GM23338 (cell line): ENCODE results near the gene HEXA. TPM values are rescaled to one million over a fixed set of nuclear protein-coding genes. Genes with fewer than 3 reads are reported as not detected.

ENCODE experiments used
- ATAC-seq: fragments of 200-7000 bp; cut with Tn5 transposase; 3 replicates; pipeline ENCODE4 v1.9.1; 2020
- DNase-seq: peaks from one replicate; pipeline ENCODE4 v3.0.0-alpha.2; 2015; ENCODE audit warnings: low spot score
- H2AFZ ChIP-seq: fragments of 200-600 bp; sonication (generic); 2 replicates; pipeline ENCODE4 v1.8.0; 2016; ENCODE audit warnings: antibody characterized with exemption, mild to moderate bottlenecking, moderate library complexity
- H3F3A ChIP-seq: fragments of 200-600 bp; sonication (generic); replicated peaks from 2 replicates; pipeline ENCODE4 v1.8.0; 2017; ENCODE audit warnings: antibody characterized with exemption, mixed run types, low read depth
- H3K27ac ChIP-seq: fragments of 200-600 bp; sonication (generic); 2 replicates; pipeline ENCODE4 v1.6.1; 2016; ENCODE audit warnings: low read depth
- H3K27me3 ChIP-seq: fragments of 200-600 bp; sonication (generic); 2 replicates; pipeline ENCODE4 v1.8.0; 2016; ENCODE audit warnings: mild to moderate bottlenecking, mixed run types, moderate library complexity; ENCODE audit not compliant: insufficient read depth
- H3K36me3 ChIP-seq: fragments of 200-600 bp; sonication (generic); 2 replicates; pipeline ENCODE4 v1.8.0; 2016; ENCODE audit warnings: mild to moderate bottlenecking; ENCODE audit not compliant: insufficient read depth
- H3K4me1 ChIP-seq: fragments of 200-600 bp; sonication (generic); 2 replicates; pipeline ENCODE4 v1.8.0; 2016; ENCODE audit warnings: mild to moderate bottlenecking, moderate library complexity; ENCODE audit not compliant: insufficient read depth
- H3K4me2 ChIP-seq: fragments of 200-600 bp; sonication (generic); 2 replicates; pipeline ENCODE4 v1.7.1; 2017; ENCODE audit warnings: mixed run types
- H3K4me3 ChIP-seq: fragments of 200-600 bp; sonication (generic); 2 replicates; pipeline ENCODE4 v1.6.1; 2016; ENCODE audit warnings: mixed run types
- H3K79me2 ChIP-seq: fragments of 200-600 bp; sonication (generic); replicated peaks from 2 replicates; pipeline ENCODE4 v1.8.0; 2017; ENCODE audit warnings: mild to moderate bottlenecking; ENCODE audit not compliant: insufficient read depth
- H3K9me2 ChIP-seq: fragments of 200-600 bp; sonication (generic); 2 replicates; pipeline ENCODE4 v1.8.0; 2017; ENCODE audit not compliant: insufficient read depth
- H4K20me1 ChIP-seq: fragments of 200-600 bp; sonication (generic); replicated peaks from 2 replicates; pipeline ENCODE4 v1.8.0; 2017; ENCODE audit warnings: mild to moderate bottlenecking; ENCODE audit not compliant: insufficient read depth
- H3K27ac Mint-ChIP-seq: 2 replicates; pipeline ENCODE4 v1.8.0; 2020; ENCODE audit warnings: inconsistent platforms, mild to moderate bottlenecking, moderate library complexity, mixed read lengths
- H3K27me3 Mint-ChIP-seq: 3 replicates; pipeline ENCODE4 v1.8.0; 2022; ENCODE audit warnings: low read depth, mild to moderate bottlenecking, moderate library complexity, mixed read lengths, inconsistent platforms; ENCODE audit not compliant: insufficient read depth, poor library complexity
- H3K36me3 Mint-ChIP-seq: 3 replicates; pipeline ENCODE4 v1.8.0; 2021; ENCODE audit warnings: low read depth, mild to moderate bottlenecking, inconsistent platforms, moderate library complexity, mixed read lengths
- H3K4me1 Mint-ChIP-seq: 3 replicates; pipeline ENCODE4 v1.8.0; 2020; ENCODE audit warnings: mild to moderate bottlenecking, inconsistent platforms, mixed read lengths
- H3K4me3 Mint-ChIP-seq: 3 replicates; pipeline ENCODE4 v1.8.0; 2021; ENCODE audit warnings: moderate library complexity, mild to moderate bottlenecking, inconsistent platforms, mixed read lengths
- H3K9me3 Mint-ChIP-seq: 3 replicates; pipeline ENCODE4 v1.8.0; 2020; ENCODE audit warnings: moderate library complexity, mild to moderate bottlenecking, inconsistent platforms, mixed read lengths
- CTCF ChIP-seq, 2 experiments: fragments of 200-600 bp in 1 of 2; sonication (generic) in 1 of 2; conservative IDR thresholded peaks; 2 replicates each; pipeline versions ENCODE4 v1.5.1 to v1.6.1; 2016 to 2017; ENCODE audit warnings: antibody characterized with exemption in 2 of 2, low read depth in 2 of 2, mild to moderate bottlenecking in 2 of 2, moderate library complexity in 1 of 2
- EZH2 ChIP-seq: fragments of 200-600 bp; sonication (generic); IDR thresholded peaks from one replicate; pipeline ENCODE4 v1.8.0; 2017; ENCODE audit warnings: antibody characterized with exemption, mild to moderate bottlenecking, low read depth; ENCODE audit not compliant: unreplicated experiment
- JUNB ChIP-seq: IDR thresholded peaks from one replicate; pipeline ENCODE4 v1.6.1; 2016; ENCODE audit warnings: antibody characterized with exemption; ENCODE audit not compliant: unreplicated experiment
- ZNF114 ChIP-seq: fragments of 250-450 bp; sonication (Bioruptor Pico); IDR thresholded peaks from 2 replicates; pipeline ENCODE4 v1.5.0; 2020; ENCODE audit warnings: mild to moderate bottlenecking, moderate library complexity
- polyA plus RNA-seq: library from polyadenylated mRNA; unstranded; fragments of >200 nt; fragmentation: Nextera tagmentation; extraction: Ambion mirVana; gene quantifications from 2 replicates; pipeline ENCODE4 v1.2.1, GENCODE V29; 2016
- total RNA-seq: library from RNA; depleted of rRNA; stranded (reverse); fragments of >200 nt; shearing (Covaris generic); gene quantifications from 2 replicates; pipeline ENCODE4 v1.2.3, GENCODE V29; 2014
- TF ChIP-seq, protein P1 (sequence below): IDR thresholded peaks from 2 replicates; pipeline ENCODE4 v1.6.1; 2016; ENCODE audit warnings: antibody characterized with exemption

The HEXA gene
- total and polyA plus RNA-seq, 2 experiments from 2014 or later = 43.0 to 43.8 TPM

- no peaks in the 10 kb centered on the region for H3K79me2 ChIP-seq
- no peaks in the 10 kb centered on the region for H3K9me3 Mint-ChIP-seq
- H3K36me3 Mint-ChIP-seq = peaks cover 8% of the 10 kb centered on the region; the same call in 2 of the 3 replicates
- H2AFZ ChIP-seq = no peak overlapping the region
- no peak overlapping the region for H3K4me3 Mint-ChIP-seq
- H3K4me3 ChIP-seq = no peak overlapping the region
- peaks cover 4% of the 10 kb centered on the region; the same call in 1 of the 2 replicates for H3K4me1 ChIP-seq
- peaks cover 4% of the 10 kb centered on the region for H3K27me3 Mint-ChIP-seq
- no peak overlapping the region for H3K27ac Mint-ChIP-seq
- DNase-seq (peak; percentile 94), ATAC-seq (peak; percentile 93)
- H3K4me2 ChIP-seq = no peak overlapping the region
- H4K20me1 ChIP-seq = no peaks in the 10 kb centered on the region
- H3F3A ChIP-seq = no peaks in the 10 kb centered on the region
- no peak overlapping the region for H3K27ac ChIP-seq
- H3K4me1 Mint-ChIP-seq = peaks cover 10% of the 10 kb centered on the region; the same call in 2 of the 3 replicates
- H3K9me2 ChIP-seq = no peaks in the 10 kb centered on the region
- H3K27me3 ChIP-seq = no peaks in the 10 kb centered on the region
- H3K36me3 ChIP-seq = no peaks in the 10 kb centered on the region; the same call in 1 of the 2 replicates
- TF ChIP-seq CTCF (conservative IDR thresholded peaks at IDR 0.05; ENCODE audit: low read depth in 2 of 2) (peak; percentile 77 to 83), ZNF114 (CRISPR knock-in tag) (no peak), EZH2 (no peak), JUNB (no peak)
- TF ChIP-seq, protein P1, sequence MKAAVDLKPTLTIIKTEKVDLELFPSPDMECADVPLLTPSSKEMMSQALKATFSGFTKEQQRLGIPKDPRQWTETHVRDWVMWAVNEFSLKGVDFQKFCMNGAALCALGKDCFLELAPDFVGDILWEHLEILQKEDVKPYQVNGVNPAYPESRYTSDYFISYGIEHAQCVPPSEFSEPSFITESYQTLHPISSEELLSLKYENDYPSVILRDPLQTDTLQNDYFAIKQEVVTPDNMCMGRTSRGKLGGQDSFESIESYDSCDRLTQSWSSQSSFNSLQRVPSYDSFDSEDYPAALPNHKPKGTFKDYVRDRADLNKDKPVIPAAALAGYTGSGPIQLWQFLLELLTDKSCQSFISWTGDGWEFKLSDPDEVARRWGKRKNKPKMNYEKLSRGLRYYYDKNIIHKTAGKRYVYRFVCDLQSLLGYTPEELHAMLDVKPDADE = no peak
These were observed 33.4 kb downstream of the HEXA start for GRCh38 chr15:72342385-72342784.

GRCh38 chr15:72341361-72341760, 34.5 kb downstream of the HEXA start:
- no peaks in the 10 kb centered on the region for H3K9me2 ChIP-seq
- H3K4me3 ChIP-seq = no peak overlapping the region
- no peak overlapping the region for H3K27ac ChIP-seq
- H4K20me1 ChIP-seq = no peaks in the 10 kb centered on the region
- H3K4me3 Mint-ChIP-seq = no peak overlapping the region
- DNase-seq (peak; percentile 93), ATAC-seq (peak; percentile 92)
- peaks cover 4% of the 10 kb centered on the region; the same call in 1 of the 2 replicates for H3K4me1 ChIP-seq
- H3K9me3 Mint-ChIP-seq = no peaks in the 10 kb centered on the region
- peak overlapping the region; percentile 66 for H3K27ac Mint-ChIP-seq
- no peaks in the 10 kb centered on the region for H3F3A ChIP-seq
- H3K4me1 Mint-ChIP-seq = peaks cover 10% of the 10 kb centered on the region; the same call in 2 of the 3 replicates
- no peaks in the 10 kb centered on the region for H3K79me2 ChIP-seq
- peaks cover 4% of the 10 kb centered on the region for H3K27me3 Mint-ChIP-seq
- no peaks in the 10 kb centered on the region; the same call in 1 of the 2 replicates for H3K36me3 ChIP-seq
- H3K36me3 Mint-ChIP-seq = peaks cover 6% of the 10 kb centered on the region; the same call in 2 of the 3 replicates
- H2AFZ ChIP-seq = no peak overlapping the region
- H3K27me3 ChIP-seq = no peaks in the 10 kb centered on the region
- TF ChIP-seq CTCF (conservative IDR thresholded peaks at IDR 0.05; ENCODE audit: low read depth in 2 of 2) (peak; percentile 62 to 76), JUNB (no peak)
- no peak overlapping the region for H3K4me2 ChIP-seq
